Activated T-helper 17 cell treated with anti-CD3 and anti-CD28 coated beads, Interleukin-2, amount 50 U/mL, for 72 hours (primary cell): ENCODE data around the gene ACD. TPM values are rescaled to one million over a fixed set of nuclear protein-coding genes. Genes with fewer than 3 reads are reported as not detected.
A peak's percentile ranks its signal among the peaks of the same experiment; 100 is the strongest.

Source experiments
- ATAC-seq: fragments of 150-1000 bp; cut with Tn5 transposase; replicated peaks from 2 replicates; pipeline ENCODE4 v1.10.0; 2021; ENCODE audit warnings: mild to moderate bottlenecking, moderate library complexity
- H3K27ac Mint-ChIP-seq: one replicate; pipeline ENCODE4 v1.8.0; 2022; ENCODE audit warnings: mixed read lengths
- H3K27me3 Mint-ChIP-seq: one replicate; pipeline ENCODE4 v1.8.0; 2022; ENCODE audit warnings: mixed read lengths
- H3K36me3 Mint-ChIP-seq: one replicate; pipeline ENCODE4 v1.8.0; 2022; ENCODE audit warnings: low read depth, mild to moderate bottlenecking, mixed read lengths
- H3K4me1 Mint-ChIP-seq: one replicate; pipeline ENCODE4 v1.8.0; 2022; ENCODE audit warnings: mixed read lengths
- H3K4me3 Mint-ChIP-seq: one replicate; pipeline ENCODE4 v1.8.0; 2022; ENCODE audit warnings: mild to moderate bottlenecking, mixed read lengths
- H3K9me3 Mint-ChIP-seq: one replicate; pipeline ENCODE4 v1.8.0; 2022; ENCODE audit warnings: mixed read lengths
- total RNA-seq, 2 donors: library from RNA; stranded (reverse); gene quantifications; one replicate each; pipeline ENCODE4 v1.2.3, GENCODE V29; 2022

The ACD gene
- total RNA-seq, 2 donors from 2014 or later: 37.5 to 63.4 TPM

DNA sequence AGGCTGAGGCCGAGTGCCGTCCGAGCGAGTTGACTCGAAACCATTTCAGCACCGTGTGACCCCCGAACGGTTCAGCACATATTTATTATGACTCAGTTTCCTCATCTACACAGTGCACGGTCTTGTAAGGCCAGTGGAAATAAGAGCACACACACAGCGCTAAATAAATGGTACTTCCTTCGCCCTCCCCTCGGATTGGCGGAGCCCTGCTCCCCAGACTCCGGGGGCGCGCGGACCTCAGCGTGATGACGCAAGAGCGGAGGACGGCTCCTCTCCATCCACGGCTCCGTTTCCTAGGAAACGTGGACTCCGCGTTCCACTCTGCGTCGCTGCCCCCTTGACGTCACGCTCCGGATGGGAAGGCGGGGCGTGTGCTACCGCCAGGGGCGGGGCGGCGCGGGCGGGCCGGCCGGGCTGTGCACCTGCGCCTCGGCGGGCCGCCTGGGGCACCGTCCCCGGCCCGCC is 536 bp upstream of the ACD start, which contains the start of gene PARD6A:
Gene PARD6A (plus strand): TSS at position 397 of the 465 bp plus-strand sequence. CDS start 79 bp downstream, outside the sequence.
- ATAC-seq: peak; percentile 92
- H3K27ac Mint-ChIP-seq: peak within 1 kb of the TSS; percentile 93
- H3K4me1 Mint-ChIP-seq: peaks cover 9% of the 10 kb centered on the region
- peaks cover 39% of the 10 kb centered on the region for H3K36me3 Mint-ChIP-seq
- H3K27me3 Mint-ChIP-seq: no peaks in the 10 kb centered on the region
- H3K9me3 Mint-ChIP-seq: no peaks in the 10 kb centered on the region
- H3K4me3 Mint-ChIP-seq: peak within 1 kb of the TSS; percentile 93

GRCh38 chr16:67658849-67659674 is 998 bp downstream of the ACD start:
- H3K4me3 Mint-ChIP-seq: peak overlapping the region; percentile 93
- peaks cover 54% of the 10 kb centered on the region for H3K36me3 Mint-ChIP-seq
- H3K9me3 Mint-ChIP-seq: no peaks in the 10 kb centered on the region
- ATAC-seq: no peak
- H3K27ac Mint-ChIP-seq: peak overlapping the region; percentile 93
- no peaks in the 10 kb centered on the region for H3K27me3 Mint-ChIP-seq
- H3K4me1 Mint-ChIP-seq: peaks cover under 1% of the 10 kb centered on the region

- peak overlapping the region; percentile 38 for H3K27ac Mint-ChIP-seq
- no peaks in the 10 kb centered on the region for H3K9me3 Mint-ChIP-seq
- no peak for ATAC-seq
- H3K27me3 Mint-ChIP-seq: no peaks in the 10 kb centered on the region
- peak overlapping the region; percentile 93 for H3K4me3 Mint-ChIP-seq
- H3K36me3 Mint-ChIP-seq: peaks cover 55% of the 10 kb centered on the region
- no peaks in the 10 kb centered on the region for H3K4me1 Mint-ChIP-seq
Measured at GRCh38 chr16:67657751-67658518, 2.1 kb downstream of the ACD start.

GRCh38 chr16:67657017-67657608 is 2.9 kb downstream of the ACD start:
- Mint-ChIP-seq H3K27me3 (no peaks in the 10 kb centered on the region), H3K4me1 (no peaks in the 10 kb centered on the region), H3K9me3 (no peaks in the 10 kb centered on the region), H3K36me3 (peaks cover 58% of the 10 kb centered on the region), H3K4me3 (no peak overlapping the region), H3K27ac (no peak overlapping the region)
- no peak for ATAC-seq

DNA sequence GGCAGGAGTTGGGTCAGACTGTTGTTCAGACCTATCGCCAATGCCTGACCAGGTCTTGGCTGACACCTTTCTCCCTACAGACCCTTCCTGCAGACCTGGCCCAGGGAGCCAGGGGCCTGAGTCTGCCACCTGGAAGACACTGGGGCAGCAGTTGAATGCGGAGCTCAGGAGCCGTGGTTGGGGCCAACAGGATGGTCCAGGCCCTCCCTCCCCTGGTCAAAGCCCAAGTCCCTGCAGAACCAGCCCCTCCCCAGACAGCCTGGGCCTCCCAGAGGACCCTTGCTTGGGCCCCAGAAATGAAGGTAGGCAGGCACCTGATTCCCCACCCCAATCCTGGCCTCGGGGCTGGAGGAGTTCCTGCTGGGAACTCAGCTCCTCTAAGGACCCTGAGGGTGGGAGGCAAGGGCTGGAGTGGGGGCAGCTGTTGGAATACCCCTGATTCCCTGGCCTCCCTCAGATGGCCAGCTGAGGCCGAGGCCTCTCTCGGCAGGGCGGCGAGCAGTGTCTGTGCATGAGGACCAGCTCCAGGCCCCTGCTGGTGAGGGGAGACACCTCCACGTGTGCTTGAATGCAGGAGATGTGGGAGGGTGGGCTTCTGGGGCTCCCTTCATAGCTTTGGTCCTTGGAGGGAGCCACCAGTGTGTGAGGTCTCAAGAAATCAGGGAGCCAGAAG is 3.6 kb downstream of the ACD start:
- no peaks in the 10 kb centered on the region for H3K4me1 Mint-ChIP-seq
- no peaks in the 10 kb centered on the region for H3K27me3 Mint-ChIP-seq
- H3K4me3 Mint-ChIP-seq: no peak overlapping the region
- H3K27ac Mint-ChIP-seq: no peak overlapping the region
- H3K9me3 Mint-ChIP-seq: no peaks in the 10 kb centered on the region
- peaks cover 64% of the 10 kb centered on the region for H3K36me3 Mint-ChIP-seq
- no peak for ATAC-seq

DNA sequence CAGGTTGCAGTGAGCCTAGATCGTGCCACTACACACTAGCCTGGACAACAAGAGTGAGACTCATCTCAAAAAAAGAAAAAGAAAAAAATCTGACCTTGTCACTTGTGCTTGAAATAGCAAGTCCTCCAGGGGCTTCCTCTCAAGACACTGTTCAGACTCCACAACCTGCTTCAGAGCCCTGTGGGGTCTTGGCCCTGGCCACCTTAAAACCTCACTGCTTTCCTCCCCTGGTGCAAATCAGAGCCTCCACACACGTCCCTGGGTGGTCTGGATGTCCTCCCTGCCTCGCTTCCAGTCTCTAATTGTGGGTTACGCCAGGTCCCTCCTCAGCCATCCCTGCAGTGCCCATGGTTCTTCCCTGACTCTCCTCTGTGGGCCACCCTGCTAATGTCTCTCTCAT is 4.7 kb downstream of the ACD start:
- Mint-ChIP-seq H3K4me1 (peaks cover 2% of the 10 kb centered on the region), H3K9me3 (no peaks in the 10 kb centered on the region), H3K27ac (peak overlapping the region; percentile 29), H3K4me3 (no peak overlapping the region), H3K36me3 (peaks cover 71% of the 10 kb centered on the region), H3K27me3 (no peaks in the 10 kb centered on the region)
- ATAC-seq: no peak

- no peak for ATAC-seq
- H3K27me3 Mint-ChIP-seq: no peaks in the 10 kb centered on the region
- H3K4me3 Mint-ChIP-seq: no peak overlapping the region
- no peak overlapping the region for H3K27ac Mint-ChIP-seq
- H3K4me1 Mint-ChIP-seq: peaks cover 8% of the 10 kb centered on the region
- no peaks in the 10 kb centered on the region for H3K9me3 Mint-ChIP-seq
- peaks cover 74% of the 10 kb centered on the region for H3K36me3 Mint-ChIP-seq
Measured at GRCh38 chr16:67654403-67654911, 5.6 kb downstream of the ACD start.

DNA sequence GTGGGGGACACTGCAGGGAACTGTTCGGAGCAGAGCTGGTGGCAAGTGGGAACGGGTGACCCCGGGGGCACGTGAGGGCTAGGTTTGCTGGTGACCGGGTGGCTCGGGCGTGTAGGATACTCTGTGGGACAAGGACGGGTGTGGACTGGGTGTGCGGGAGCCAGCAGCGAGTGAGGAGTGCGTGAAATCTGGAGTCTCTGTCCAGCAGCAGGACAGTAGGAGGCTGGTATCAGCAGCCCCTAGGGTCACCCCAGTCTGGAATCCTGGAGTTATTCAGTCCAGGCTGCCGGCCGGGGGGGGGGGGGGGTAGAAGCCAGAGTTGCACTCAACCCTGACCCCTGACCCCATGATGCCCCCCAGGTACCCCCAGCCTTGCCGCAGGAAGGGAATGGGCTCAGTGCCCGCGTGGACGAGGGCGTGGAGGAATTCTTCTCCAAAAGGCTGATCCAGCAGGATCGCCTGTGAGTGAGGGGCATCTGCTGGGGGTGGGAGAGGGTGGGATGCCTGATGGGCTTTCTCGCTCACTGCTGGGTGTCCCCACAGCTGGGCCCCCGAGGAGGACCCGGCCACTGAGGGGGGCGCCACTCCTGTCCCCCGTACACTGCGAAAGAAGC is 6.2 kb downstream of the ACD start:
- no peaks in the 10 kb centered on the region for H3K27me3 Mint-ChIP-seq
- ATAC-seq: no peak
- no peak overlapping the region for H3K27ac Mint-ChIP-seq
- H3K4me3 Mint-ChIP-seq: no peak overlapping the region
- peaks cover 73% of the 10 kb centered on the region for H3K36me3 Mint-ChIP-seq
- peaks cover 8% of the 10 kb centered on the region for H3K4me1 Mint-ChIP-seq
- H3K9me3 Mint-ChIP-seq: no peaks in the 10 kb centered on the region

DNA sequence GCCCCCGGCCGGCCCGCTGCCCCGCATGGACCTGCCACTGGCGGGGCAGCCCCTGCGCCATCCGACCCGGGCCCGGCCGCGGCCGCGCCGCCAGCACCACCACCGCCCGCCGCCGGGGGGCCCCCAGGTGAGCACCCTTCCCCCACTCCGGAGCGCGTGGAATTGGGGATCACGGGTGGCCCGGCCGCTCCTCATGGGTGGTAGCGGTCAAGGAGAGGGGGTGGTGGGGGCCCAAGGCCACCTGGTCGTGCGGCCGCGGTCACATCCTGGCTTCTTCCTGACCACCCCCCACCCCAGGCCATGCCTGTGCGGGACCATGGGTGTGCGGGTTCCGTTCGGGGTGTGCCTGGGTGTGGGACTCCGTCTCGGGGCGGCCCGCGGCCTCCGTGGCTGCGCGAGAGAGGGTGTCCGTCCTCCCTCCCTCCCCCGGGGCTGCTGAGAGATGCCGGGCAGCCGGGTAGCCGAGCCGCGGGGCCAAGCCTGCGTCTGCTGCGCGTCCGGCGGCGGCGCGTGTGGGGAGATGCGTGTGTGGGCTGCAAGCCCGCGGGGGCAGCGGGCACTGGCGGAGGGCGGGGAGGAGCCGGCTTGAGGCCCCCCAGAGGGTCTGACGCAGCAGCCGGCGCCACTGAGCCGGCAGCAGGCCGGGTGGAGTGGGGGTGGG is 6.8 kb downstream of the ACD start:
- Mint-ChIP-seq H3K36me3 (peaks cover 72% of the 10 kb centered on the region), H3K27me3 (no peaks in the 10 kb centered on the region), H3K9me3 (no peaks in the 10 kb centered on the region), H3K4me3 (no peak overlapping the region), H3K27ac (no peak overlapping the region), H3K4me1 (peaks cover 8% of the 10 kb centered on the region)
- no peak for ATAC-seq

DNA sequence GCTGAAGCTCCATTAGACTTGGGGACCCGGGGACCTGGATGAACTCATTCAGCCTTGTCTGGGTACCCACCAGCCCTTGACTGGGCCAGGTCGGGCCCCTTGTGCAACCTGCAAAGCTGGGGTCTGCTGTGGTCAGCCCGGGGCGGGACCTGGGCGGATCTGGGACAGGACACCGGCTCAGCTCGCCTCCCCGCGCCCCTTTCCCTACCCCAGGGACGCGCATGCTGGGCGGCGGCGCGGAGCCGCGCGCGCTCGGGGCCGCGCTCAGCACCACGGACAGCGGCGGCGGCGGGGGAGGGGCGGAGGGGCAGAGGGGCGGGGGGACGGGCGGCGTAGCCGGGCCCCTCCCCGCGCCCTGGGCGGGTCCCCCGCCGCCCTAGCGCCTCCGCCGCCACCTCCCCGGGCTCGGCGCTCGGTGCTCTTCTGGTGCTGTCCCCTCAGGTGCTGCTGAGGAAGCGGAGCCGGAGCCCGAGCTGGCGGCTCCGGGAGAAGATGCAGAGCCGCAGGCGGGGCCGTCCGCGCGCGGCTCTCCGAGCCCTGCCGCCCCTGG is 7.4 kb downstream of the ACD start:
- no peaks in the 10 kb centered on the region for H3K9me3 Mint-ChIP-seq
- H3K4me1 Mint-ChIP-seq: peaks cover 8% of the 10 kb centered on the region
- H3K27me3 Mint-ChIP-seq: no peaks in the 10 kb centered on the region
- H3K27ac Mint-ChIP-seq: no peak overlapping the region
- ATAC-seq: no peak
- H3K4me3 Mint-ChIP-seq: no peak overlapping the region
- peaks cover 66% of the 10 kb centered on the region for H3K36me3 Mint-ChIP-seq

DNA sequence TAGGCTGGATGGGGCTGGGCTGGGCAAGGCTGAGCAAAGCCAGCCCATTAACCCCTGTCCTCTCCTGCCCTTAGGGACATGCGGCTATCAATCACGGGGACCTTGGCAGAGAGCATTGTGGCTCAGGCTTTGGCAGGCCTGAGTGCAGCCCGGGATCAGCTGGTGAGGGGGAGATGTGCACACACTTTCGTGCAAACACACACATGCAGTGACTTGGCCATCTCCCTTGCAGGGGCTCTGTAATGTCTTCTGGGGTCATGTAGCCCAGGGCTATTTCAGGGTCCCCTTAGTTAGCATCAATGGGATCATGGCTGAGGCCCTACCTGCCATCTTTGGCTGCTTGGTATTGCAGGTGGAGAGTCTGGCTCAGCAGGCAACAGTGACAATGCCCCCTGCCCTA is 8.2 kb downstream of the ACD start:
- Mint-ChIP-seq H3K36me3 (peaks cover 67% of the 10 kb centered on the region), H3K9me3 (no peaks in the 10 kb centered on the region), H3K27ac (peak overlapping the region; percentile 65), H3K27me3 (no peaks in the 10 kb centered on the region), H3K4me1 (peaks cover 8% of the 10 kb centered on the region), H3K4me3 (no peak overlapping the region)
- no peak for ATAC-seq

DNA sequence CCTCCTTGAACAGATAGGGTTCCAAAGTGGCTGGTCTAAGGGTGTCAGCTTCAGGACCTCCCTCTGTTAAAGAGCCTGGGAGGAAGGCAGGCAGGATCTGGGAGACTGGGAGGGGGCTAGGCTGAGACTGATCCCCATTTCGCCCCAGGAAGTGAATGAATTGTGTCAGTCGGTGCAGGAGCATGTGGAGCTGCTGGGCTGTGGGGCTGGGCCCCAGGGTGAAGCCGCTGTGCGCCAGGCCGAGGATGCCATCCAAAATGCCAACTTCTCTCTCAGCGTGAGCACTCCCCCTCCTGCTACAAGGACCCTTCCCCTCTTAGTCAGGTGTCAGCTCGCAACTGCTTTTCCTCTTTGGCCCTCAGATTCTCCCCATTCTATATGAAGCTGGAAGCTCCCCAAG is 9.0 kb downstream of the ACD start:
- no peaks in the 10 kb centered on the region for H3K27me3 Mint-ChIP-seq
- ATAC-seq: no peak
- no peak overlapping the region for H3K4me3 Mint-ChIP-seq
- H3K36me3 Mint-ChIP-seq: peaks cover 71% of the 10 kb centered on the region
- peaks cover 8% of the 10 kb centered on the region for H3K4me1 Mint-ChIP-seq
- no peaks in the 10 kb centered on the region for H3K9me3 Mint-ChIP-seq
- H3K27ac Mint-ChIP-seq: peak overlapping the region; percentile 40

- peaks cover 8% of the 10 kb centered on the region for H3K4me1 Mint-ChIP-seq
- H3K4me3 Mint-ChIP-seq: no peak overlapping the region
- H3K9me3 Mint-ChIP-seq: no peaks in the 10 kb centered on the region
- H3K36me3 Mint-ChIP-seq: peaks cover 61% of the 10 kb centered on the region
- H3K27ac Mint-ChIP-seq: peak overlapping the region; percentile 40
- no peak for ATAC-seq
- H3K27me3 Mint-ChIP-seq: no peaks in the 10 kb centered on the region
Measured at GRCh38 chr16:67650023-67650422, 10.0 kb downstream of the ACD start.
